ENCODE results near the gene WEE1.

DNA sequence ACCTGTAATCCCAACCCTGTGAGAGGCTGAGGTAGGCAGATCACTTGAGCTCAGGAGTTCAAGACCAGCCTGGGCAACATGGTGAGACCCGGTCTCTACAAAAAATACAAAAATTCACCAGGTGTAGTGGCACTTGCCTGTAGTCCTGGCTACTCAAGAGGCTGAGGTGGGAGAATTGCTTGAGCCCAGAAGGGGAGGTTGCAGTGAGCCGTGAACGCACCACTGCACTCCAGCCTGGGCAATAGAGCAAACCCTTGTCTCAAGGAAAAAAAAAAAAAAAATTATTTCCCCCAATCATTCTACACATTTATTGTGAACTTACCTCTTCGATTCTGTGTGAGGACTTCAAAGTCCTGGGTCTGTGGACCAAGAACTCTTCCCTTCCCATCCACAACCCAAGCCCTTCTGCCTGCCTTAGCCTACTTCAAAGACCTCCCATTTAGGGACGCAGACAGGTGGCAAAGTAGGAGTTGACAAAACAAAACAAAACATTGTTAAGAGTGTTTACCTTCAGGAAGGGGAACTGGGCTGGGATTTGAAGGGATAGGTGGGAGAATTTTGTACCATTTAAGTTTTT, 3.8 kb upstream of the WEE1 start:
- TF ChIP-seq, protein P1, sequence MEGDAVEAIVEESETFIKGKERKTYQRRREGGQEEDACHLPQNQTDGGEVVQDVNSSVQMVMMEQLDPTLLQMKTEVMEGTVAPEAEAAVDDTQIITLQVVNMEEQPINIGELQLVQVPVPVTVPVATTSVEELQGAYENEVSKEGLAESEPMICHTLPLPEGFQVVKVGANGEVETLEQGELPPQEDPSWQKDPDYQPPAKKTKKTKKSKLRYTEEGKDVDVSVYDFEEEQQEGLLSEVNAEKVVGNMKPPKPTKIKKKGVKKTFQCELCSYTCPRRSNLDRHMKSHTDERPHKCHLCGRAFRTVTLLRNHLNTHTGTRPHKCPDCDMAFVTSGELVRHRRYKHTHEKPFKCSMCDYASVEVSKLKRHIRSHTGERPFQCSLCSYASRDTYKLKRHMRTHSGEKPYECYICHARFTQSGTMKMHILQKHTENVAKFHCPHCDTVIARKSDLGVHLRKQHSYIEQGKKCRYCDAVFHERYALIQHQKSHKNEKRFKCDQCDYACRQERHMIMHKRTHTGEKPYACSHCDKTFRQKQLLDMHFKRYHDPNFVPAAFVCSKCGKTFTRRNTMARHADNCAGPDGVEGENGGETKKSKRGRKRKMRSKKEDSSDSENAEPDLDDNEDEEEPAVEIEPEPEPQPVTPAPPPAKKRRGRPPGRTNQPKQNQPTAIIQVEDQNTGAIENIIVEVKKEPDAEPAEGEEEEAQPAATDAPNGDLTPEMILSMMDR (IDR thresholded peaks at IDR 0.05; ENCODE audit: low read depth, low read length): no peak
- no peak for TF ChIP-seq POLR2A (IDR thresholded peaks at IDR 0.05; ENCODE audit: extremely low read depth, insufficient read length)
